Colonic mucosa (tissue), 4 donors: Measurements from ENCODE around the gene ALAD. TPM values are rescaled to one million over a fixed set of nuclear protein-coding genes. Genes with fewer than 3 reads are reported as not detected.
A peak's percentile ranks its signal among the peaks of the same experiment; 100 is the strongest.

Source experiments
- DNase-seq: peaks from one replicate; pipeline ENCODE4 v3.0.0-alpha.2; 2020
- H3K27ac ChIP-seq: fragments of 200-600 bp; one replicate; pipeline ENCODE4 v1.8.0; 2021
- H3K27me3 ChIP-seq: fragments of 200-600 bp; one replicate; pipeline ENCODE4 v1.8.0; 2021
- H3K36me3 ChIP-seq: fragments of 200-600 bp; one replicate; pipeline ENCODE4 v1.8.0; 2021
- H3K4me1 ChIP-seq: fragments of 200-600 bp; one replicate; pipeline ENCODE4 v1.8.0; 2021; ENCODE audit warnings: mild to moderate bottlenecking
- H3K4me3 ChIP-seq: fragments of 200-600 bp; one replicate; pipeline ENCODE4 v1.8.0; 2021
- H3K9ac ChIP-seq, 2 donors: one replicate each; pipeline ENCODE4 v1.7.0; 2013; ENCODE audit warnings: control low read depth in 2 of 2, low read depth in 2 of 2, low read length in 2 of 2
- H3K9me3 ChIP-seq: fragments of 200-600 bp; one replicate; pipeline ENCODE4 v1.8.0; 2021
- CTCF ChIP-seq: fragments of 200-600 bp; IDR thresholded peaks from one replicate; pipeline ENCODE4 v1.8.0; 2022; ENCODE audit warnings: antibody characterized with exemption, mild to moderate bottlenecking
- intact Hi-C: fragments of 100-400 bp; cut with DNase I; formaldehyde crosslinking; loops from one replicate; pipeline ENCODE4 v1.14.1; 2022
- total RNA-seq, 2 donors: library from RNA; stranded (reverse); fragmentation: NEBNext Ultra II Directional in 1 of 2; extraction: Animal tissue kit (Norgen Biotek cat#: 25700) in 1 of 2; gene quantifications; one replicate each; pipeline ENCODE4 v1.2.1, GENCODE V29; 2021
- donor health status: healthy.
- donor health status: DM: no; HTN: no; CAD: no.
- donor health status: DM: no; HTN: no; CAD: no.

The ALAD gene
- total RNA-seq, 2 donors from 2014 or later, result 50.3 to 51.4 TPM

DNA sequence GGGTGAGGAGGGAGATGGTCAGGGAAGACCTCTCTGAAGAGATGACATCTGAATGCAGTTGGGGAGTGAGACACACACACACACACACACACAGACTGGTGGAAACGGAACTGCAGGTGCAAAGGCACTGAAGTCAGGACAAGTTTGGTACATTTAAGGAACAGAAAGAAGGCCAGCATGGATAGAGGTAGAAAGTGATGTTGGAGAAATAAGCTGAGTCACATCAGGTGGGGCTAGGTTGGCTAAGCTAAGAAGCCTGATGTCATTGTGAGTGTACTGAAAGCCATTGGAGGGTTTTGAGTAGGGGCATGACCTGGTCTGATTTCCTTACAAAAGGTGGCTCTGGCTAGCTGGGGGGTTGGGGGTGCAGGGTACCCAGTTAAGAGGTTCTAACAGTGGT lies 48.7 kb downstream of the ALAD start:
- Histone ChIP-seq H3K4me1 (peaks cover 4% of the 10 kb centered on the region), H3K9ac (no peak overlapping the region), H3K27ac (no peak overlapping the region), H3K27me3 (no peaks in the 10 kb centered on the region), H3K4me3 (no peak overlapping the region), H3K9me3 (no peaks in the 10 kb centered on the region), H3K36me3 (no peaks in the 10 kb centered on the region)
- no peak for TF ChIP-seq CTCF
- DNase-seq, result no peak
- intact Hi-C loops, result no loop called here

GRCh38 chr9:113352006-113352405 lies 49.1 kb downstream of the ALAD start:
- no peaks in the 10 kb centered on the region for H3K36me3 ChIP-seq
- no peaks in the 10 kb centered on the region for H3K27me3 ChIP-seq
- no peak for TF ChIP-seq CTCF
- H3K9ac ChIP-seq, result no peak overlapping the region
- no peak overlapping the region for H3K4me3 ChIP-seq
- no peak for DNase-seq
- H3K27ac ChIP-seq, result no peak overlapping the region
- no peaks in the 10 kb centered on the region for H3K9me3 ChIP-seq
- H3K4me1 ChIP-seq, result peaks cover 4% of the 10 kb centered on the region
- intact Hi-C loops, result no loop called here

DNA sequence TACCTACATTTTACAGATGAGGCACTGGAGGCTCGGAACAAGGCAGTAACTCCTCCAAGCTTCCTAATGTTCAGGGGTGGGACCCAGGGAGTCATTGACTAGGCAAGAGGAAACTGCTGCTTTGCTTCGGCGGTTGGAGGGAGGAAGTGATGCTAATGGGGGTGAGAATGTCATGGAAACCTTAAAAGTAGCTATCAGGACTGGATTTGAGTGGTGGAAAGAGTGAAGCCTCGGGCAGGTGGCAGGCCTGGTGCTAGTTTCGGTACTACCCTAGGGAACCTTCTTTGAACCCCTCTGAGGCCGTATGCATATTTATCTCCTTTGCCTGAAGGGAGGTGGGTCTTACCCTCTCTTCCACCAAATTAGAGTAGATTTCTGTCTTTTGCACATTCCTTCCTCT lies 50.1 kb downstream of the ALAD start:
- TF ChIP-seq CTCF, result no peak
- H3K4me1 ChIP-seq, result peaks cover 10% of the 10 kb centered on the region
- H3K4me3 ChIP-seq, result no peak overlapping the region
- no peaks in the 10 kb centered on the region for H3K9me3 ChIP-seq
- intact Hi-C loops, result no loop called here
- DNase-seq, result no peak
- no peaks in the 10 kb centered on the region for H3K27me3 ChIP-seq
- H3K27ac ChIP-seq, result no peak overlapping the region
- H3K36me3 ChIP-seq, result no peaks in the 10 kb centered on the region
- no peak overlapping the region for H3K9ac ChIP-seq

DNA sequence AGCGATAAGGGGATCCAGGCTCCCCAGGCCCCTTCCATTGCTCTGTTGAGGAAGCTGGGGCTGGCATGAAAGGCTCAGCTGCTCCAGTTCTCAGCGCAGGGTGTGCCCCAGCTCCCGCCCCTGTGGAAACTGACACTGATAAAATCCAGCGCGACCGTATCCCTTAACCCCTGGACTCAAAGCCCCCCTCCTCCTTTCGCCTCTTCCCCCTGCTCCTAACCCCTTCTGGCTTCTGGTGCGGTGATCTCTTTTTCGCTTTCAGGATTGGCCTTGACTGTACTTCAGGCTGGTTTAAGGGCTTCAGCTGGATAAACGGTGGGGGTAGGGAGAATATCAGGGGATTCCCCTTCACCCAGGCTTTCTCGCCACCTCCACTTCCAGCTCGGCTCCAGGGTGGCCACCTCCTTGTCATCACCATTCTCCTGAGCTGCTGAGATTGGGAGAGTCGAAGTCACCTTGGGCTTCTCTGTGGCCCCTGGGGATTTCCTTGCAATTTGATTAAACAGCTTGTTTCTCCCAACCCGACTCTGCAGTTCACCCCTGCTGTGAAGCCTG lies 50.9 kb downstream of the ALAD start:
- no peaks in the 10 kb centered on the region for H3K27me3 ChIP-seq
- peak overlapping the region; percentile 36 for H3K27ac ChIP-seq
- intact Hi-C loops, result no loop called here

DNA sequence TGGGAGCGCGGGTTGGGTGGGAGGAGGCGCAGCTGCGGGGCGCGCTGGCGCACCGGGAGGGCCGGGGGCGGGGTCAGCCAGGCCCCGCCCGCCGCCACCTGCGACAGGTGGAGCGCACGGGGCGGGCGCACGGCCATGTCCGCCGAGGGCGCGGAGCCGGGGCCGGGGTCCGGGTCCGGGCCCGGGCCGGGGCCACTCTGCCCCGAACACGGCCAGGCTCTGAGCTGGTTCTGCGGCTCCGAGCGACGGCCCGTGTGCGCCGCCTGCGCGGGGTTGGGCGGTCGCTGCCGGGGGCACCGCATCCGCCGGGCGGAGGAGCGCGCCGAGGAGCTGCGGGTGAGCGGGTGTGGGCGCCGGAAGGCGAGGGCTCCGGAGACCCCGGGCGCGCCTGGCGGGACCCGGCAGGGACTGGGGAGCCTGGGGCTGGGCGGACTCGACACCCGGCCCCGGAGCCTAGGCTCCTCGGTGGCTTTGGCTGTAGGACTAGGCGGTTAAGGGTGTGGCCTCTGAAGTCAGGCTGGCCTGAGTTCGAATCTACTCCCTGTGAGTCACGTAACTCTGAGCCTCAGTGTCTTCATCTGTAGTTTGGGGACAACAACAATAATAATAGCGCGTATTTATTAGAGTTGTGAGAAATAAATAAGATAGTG lies 51.5 kb downstream of the ALAD start, which contains the start of gene BSPRY:
Gene BSPRY, plus strand, starts transcription at position 97 of the 650 bp plus-strand sequence. Its CDS starts 39 bp downstream, at position 136.
- Histone ChIP-seq H3K27me3 (no peaks in the 10 kb centered on the region), H3K9ac (peak within 1 kb of the TSS; percentile 70 to 75), H3K9me3 (no peaks in the 10 kb centered on the region), H3K4me3 (peak within 1 kb of the TSS; percentile 67), H3K36me3 (no peaks in the 10 kb centered on the region), H3K4me1 (peaks cover 16% of the 10 kb centered on the region), H3K27ac (peak within 1 kb of the TSS; percentile 36)
- TF ChIP-seq CTCF, result no peak
- intact Hi-C loops, result no loop called here
- DNase-seq, result peak; percentile 63

More for the DNA sequence above, 50.9 kb downstream of the ALAD start:
- no peak for TF ChIP-seq CTCF
- Histone ChIP-seq H3K4me1 (peaks cover 13% of the 10 kb centered on the region), H3K36me3 (no peaks in the 10 kb centered on the region), H3K4me3 (peak overlapping the region; percentile 67), H3K9ac (peak overlapping the region; percentile 70 to 75), H3K9me3 (no peaks in the 10 kb centered on the region)
- DNase-seq, result no peak
